Articular chondrocyte of knee joint (primary cell): ENCODE results near the gene FAM131C. TPM values are rescaled to one million over a fixed set of nuclear protein-coding genes. Genes with fewer than 3 reads are reported as not detected.

Experiments
- total RNA-seq: library from RNA; depleted of rRNA; stranded (reverse); fragments of >200 nt; gene quantifications from 2 replicates; pipeline ENCODE4 v1.2.3, GENCODE V29; 2012

FAM131C gene
- 0.26 TPM in 1 of 2 replicates, not detected in the other for total RNA-seq

GRCh38 chr1:16073490-16074119 is at the start of gene FAM131C:
FAM131C (minus strand) TSS chr1:16073651; CDS start chr1:16073442, 209 bp downstream.

GRCh38 chr1:16043521-16043920 is 29.9 kb downstream of the FAM131C start, which contains the start of gene CLCNKB:
CLCNKB (plus strand) TSS chr1:16043782; CDS start chr1:16044493, 711 bp downstream.

GRCh38 chr1:16021681-16022080 is 51.8 kb downstream of the FAM131C start, which contains the start of gene CLCNKA:
CLCNKA (plus strand) TSS chr1:16022036; CDS start chr1:16022620, 584 bp downstream.

GRCh38 chr1:16017461-16018303 is 55.8 kb downstream of the FAM131C start, which contains the start of gene HSPB7:
HSPB7 (minus strand) TSS chr1:16018043; CDS start chr1:16017963, 80 bp downstream.

Other genes with a start within 250 kb of the FAM131C start
- 33.3 and 34.0 TPM in 2 replicates for gene SPEN, start 225.9 kb downstream of the FAM131C start, total RNA-seq
- 16.6 and 19.3 TPM in 2 replicates for gene ZBTB17, start 97.5 kb downstream of the FAM131C start, total RNA-seq
- gene SRARP, start 69.4 kb downstream of the FAM131C start, total RNA-seq: not detected in 2 replicates
- 13.2 and 19.6 TPM in 2 replicates for gene HSPB7, start 55.6 kb downstream of the FAM131C start, total RNA-seq
- not detected in 2 replicates for gene CLCNKA, start 51.6 kb downstream of the FAM131C start, total RNA-seq
- 0.54 and 0.78 TPM in 2 replicates for gene CLCNKB, start 29.9 kb downstream of the FAM131C start, total RNA-seq
- gene EPHA2, start 82.4 kb upstream of the FAM131C start, total RNA-seq: 9.8 and 21.7 TPM in 2 replicates
- 12.7 and 13.8 TPM in 2 replicates for gene ARHGEF19, start 139.0 kb upstream of the FAM131C start, total RNA-seq
- 7.8 and 8.2 TPM in 2 replicates for gene CPLANE2, start 163.5 kb upstream of the FAM131C start, total RNA-seq